Activated T-helper 1 cell treated with anti-CD3 and anti-CD28 coated beads, Interleukin-2, amount 50 U/mL, for 16 hours (primary cell): ENCODE measurements around the gene ALOX5AP.
"Not testable (repeated sequence)": the region's sequence is repeated elsewhere in the genome, so short reads cannot be mapped to it uniquely, and the experiment has no call there.

Experiments used
- DNase-seq, 2 donors: peaks; one replicate each; pipeline ENCODE4 v3.0.0-alpha.2; 2020; ENCODE audit warnings: low read depth in 1 of 2, low spot score in 1 of 2

ALOX5AP gene

GRCh38 chr13:30737511-30738337, 2.4 kb downstream of the ALOX5AP start:
- DNase-seq = no peak

- no peak for DNase-seq
Observed at GRCh38 chr13:30738526-30739236, 3.3 kb downstream of the ALOX5AP start.

- DNase-seq = no peak
Observed at GRCh38 chr13:30739237-30739528, 3.8 kb downstream of the ALOX5AP start.

GRCh38 chr13:30739761-30740642, 4.7 kb downstream of the ALOX5AP start:
- peak; percentile 20 to 43 for DNase-seq

- DNase-seq = no peak
Observed at GRCh38 chr13:30742901-30743300, 7.6 kb downstream of the ALOX5AP start.

- DNase-seq = no peak
Observed at GRCh38 chr13:30743319-30744055, 8.1 kb downstream of the ALOX5AP start.

- DNase-seq = peak; percentile 61 to 74
Observed at GRCh38 chr13:30744056-30744680, 8.8 kb downstream of the ALOX5AP start.

- DNase-seq = no peak
Observed at GRCh38 chr13:30744681-30745077, 9.3 kb downstream of the ALOX5AP start.

GRCh38 chr13:30745906-30746686, 10.8 kb downstream of the ALOX5AP start:
- no peak for DNase-seq

- DNase-seq = no peak
Observed at GRCh38 chr13:30746791-30747190, 11.4 kb downstream of the ALOX5AP start.

GRCh38 chr13:30747845-30748244, 12.5 kb downstream of the ALOX5AP start:
- DNase-seq = not testable (repeated sequence)

GRCh38 chr13:30748717-30749116, 13.4 kb downstream of the ALOX5AP start:
- DNase-seq = no peak

GRCh38 chr13:30750036-30750435, 14.7 kb downstream of the ALOX5AP start:
- DNase-seq = no peak

- DNase-seq = no peak
Observed at GRCh38 chr13:30751183-30751933, 16.0 kb downstream of the ALOX5AP start.

GRCh38 chr13:30752201-30752797, 17.0 kb downstream of the ALOX5AP start:
- DNase-seq = no peak

- DNase-seq = no peak
Observed at GRCh38 chr13:30753030-30753616, 17.8 kb downstream of the ALOX5AP start.

- no peak for DNase-seq
Observed at GRCh38 chr13:30755678-30756077, 20.3 kb downstream of the ALOX5AP start.

- DNase-seq = no peak
Observed at GRCh38 chr13:30757026-30757742, 21.8 kb downstream of the ALOX5AP start.
